GM12878 (cell line): ENCODE data around the gene BICC1. TPM values are rescaled to one million over a fixed set of nuclear protein-coding genes. Genes with fewer than 3 reads are reported as not detected.

Experiments used
- ATAC-seq: fragments of 200-7000 bp; cut with Tn5 transposase; 3 replicates; pipeline ENCODE4 v1.9.1; 2020; ENCODE audit warnings: mild to moderate bottlenecking, moderate library complexity
- BruUV-seq: library from RNA; stranded (reverse); fragments of 400-500 nt; replicated peaks from 2 replicates; lab custom pipeline; 2021; lab: Mats Ljungman, UMichigan
- CTCF ChIA-PET: fragments of 300-600 bp; sonication (Branson Sonifier 250); formaldehyde crosslinking; extraction: SDS; loops from one replicate; lab custom pipeline; 2021; ENCODE audit warnings: inconsistent platforms; lab: Yijun Ruan, JAX
- POLR2A ChIA-PET: fragments of 350-600 bp; formaldehyde crosslinking; extraction: SDS; loops from one replicate; lab custom pipeline; 2021; ENCODE audit warnings: inconsistent platforms; lab: Charles Lee
- RAD21 ChIA-PET: fragments of 300-600 bp; sonication (Branson Sonifier 250); formaldehyde crosslinking; loops from one replicate; lab custom pipeline; 2023; ENCODE audit warnings: antibody characterized with exemption; ENCODE audit not compliant: unreplicated experiment; lab: Charles Lee
- SMC1A ChIA-PET: fragments of 300-600 bp; sonication (Branson Sonifier 250); formaldehyde crosslinking; loops from one replicate; lab custom pipeline; 2023; ENCODE audit not compliant: unreplicated experiment, uncharacterized antibody; lab: Charles Lee
- DNase-seq: peaks from one replicate; pipeline ENCODE4 v3.0.0-alpha.2; 2011; ENCODE audit warnings: low read depth, low spot score
- FAIRE-seq: peaks from 3 replicates; lab custom pipeline; 2011; peaks lifted over from hg19 to GRCh38; lab: Jason Lieb, UNC
- H2AFZ ChIP-seq: 2 replicates; pipeline ENCODE4 v1.6.0; 2011; ENCODE audit warnings: low read depth, low read length, control low read depth; ENCODE audit not compliant: control insufficient read depth
- H3K27ac ChIP-seq: 2 replicates; pipeline ENCODE4 v1.5.1; 2011; ENCODE audit warnings: control low read depth; ENCODE audit not compliant: control insufficient read depth, insufficient read depth
- H3K27me3 ChIP-seq, 2 experiments: replicated peaks in 1 of 2; 2 replicates each; pipeline versions ENCODE4 v1.6.0 to v1.6.1; 2011; ENCODE audit warnings: low read length in 1 of 2; ENCODE audit not compliant: control insufficient read depth in 2 of 2, insufficient read depth in 2 of 2
- H3K36me3 ChIP-seq, 2 experiments: 2 replicates each; pipeline ENCODE4 v1.5.1; 2011; ENCODE audit warnings: low read length in 1 of 2; ENCODE audit not compliant: control insufficient read depth in 2 of 2, insufficient read depth in 2 of 2
- H3K4me1 ChIP-seq: 2 replicates; pipeline ENCODE4 v1.6.1; 2011; ENCODE audit warnings: mild to moderate bottlenecking, low read length, moderate library complexity, mixed read lengths; ENCODE audit not compliant: control insufficient read depth, insufficient read depth
- H3K4me2 ChIP-seq: 2 replicates; pipeline ENCODE4 v1.6.0; 2011; ENCODE audit warnings: control low read depth; ENCODE audit not compliant: control insufficient read depth, insufficient read depth
- H3K4me3 ChIP-seq: fragments of 200-600 bp; sonication (generic); 2 replicates; pipeline ENCODE4 v1.5.1; 2016
- H3K79me2 ChIP-seq: 2 replicates; pipeline ENCODE4 v1.6.0; 2011; ENCODE audit warnings: low read length; ENCODE audit not compliant: control insufficient read depth, insufficient read depth
- H3K9ac ChIP-seq: 2 replicates; pipeline ENCODE4 v1.8.0; 2011; ENCODE audit warnings: low read length, control low read depth, mixed read lengths; ENCODE audit not compliant: control insufficient read depth, insufficient read depth
- H3K9me3 ChIP-seq: replicated peaks from 3 replicates; pipeline ENCODE4 v1.5.1; 2011; ENCODE audit warnings: mild to moderate bottlenecking, low read length; ENCODE audit not compliant: control insufficient read depth, insufficient read depth
- H4K20me1 ChIP-seq: 2 replicates; pipeline ENCODE4 v1.6.0; 2011; ENCODE audit not compliant: control insufficient read depth, insufficient read depth
- BCL11A ChIP-seq: IDR thresholded peaks from 2 replicates; pipeline ENCODE4 v1.6.1; 2011; ENCODE audit warnings: low read depth, low read length
- BCLAF1 ChIP-seq: fragments of 450-650 bp; IDR thresholded peaks from 2 replicates; pipeline ENCODE4 v1.6.1; 2017; ENCODE audit warnings: antibody characterized with exemption, mild to moderate bottlenecking, moderate library complexity
- CEBPZ ChIP-seq: fragments of 150-350 bp; IDR thresholded peaks from 2 replicates; pipeline ENCODE4 v1.6.1; 2016; ENCODE audit warnings: low read depth, low read length
- CREB1 ChIP-seq: IDR thresholded peaks from 2 replicates; pipeline ENCODE4 v1.6.1; 2012; ENCODE audit warnings: low read depth, mild to moderate bottlenecking, inconsistent platforms
- HDAC2 ChIP-seq: fragments of 200-600 bp; sonication (generic); IDR thresholded peaks from 2 replicates; pipeline ENCODE4 v1.6.1; 2017
- KAT2A ChIP-seq: conservative IDR thresholded peaks from 2 replicates; pipeline ENCODE4 v1.6.1; 2011; ENCODE audit warnings: low read depth, low read length; ENCODE audit not compliant: control insufficient read depth
- MLLT1 ChIP-seq: fragments of 450-650 bp; IDR thresholded peaks from 2 replicates; pipeline ENCODE4 v1.6.1; 2016; ENCODE audit warnings: mild to moderate bottlenecking
- POLR2AphosphoS5 ChIP-seq: IDR thresholded peaks from 2 replicates; pipeline ENCODE4 v1.6.1; 2011; ENCODE audit warnings: mild to moderate bottlenecking, low read length, inconsistent platforms
- SMAD5 ChIP-seq: IDR thresholded peaks from 2 replicates; pipeline ENCODE4 v1.6.1; 2016; ENCODE audit warnings: antibody characterized with exemption, low read depth
- STAT3 ChIP-seq: IDR thresholded peaks from 2 replicates; pipeline ENCODE4 v1.6.1; 2011; ENCODE audit warnings: low read depth, low read length, improper control_type of control experiment
- SUZ12 ChIP-seq: fragments of 200-600 bp; sonication (generic); IDR thresholded peaks from one replicate; pipeline ENCODE4 v1.6.1; 2018; ENCODE audit warnings: antibody characterized with exemption, mild to moderate bottlenecking; ENCODE audit not compliant: unreplicated experiment
- WGBS: methylation state at CpG from one replicate; pipeline ENCODE4 v1.1.6; 2016; ENCODE audit warnings: low lambda C conversion rate; ENCODE audit not compliant: insufficient replicate concordance, insufficient coverage; ENCODE audit errors: missing lambda C conversion rate; 5-methylcytosine and 5-hydroxymethylcytosine counted together
- in situ Hi-C: fragments of 300-500 bp; cut with MboI; formaldehyde crosslinking; loops from 9 replicates; pipeline ENCODE4 v1.14.3; 2018; ENCODE audit warnings: mixed read lengths
- intact Hi-C: fragments of 100-400 bp; cut with micrococcal nuclease; formaldehyde crosslinking; loops from one replicate; pipeline ENCODE4 v1.14.2; 2022; ENCODE audit not compliant: unreplicated experiment
- polyA plus RNA-seq, 11 experiments: library from polyadenylated mRNA; depleted of rRNA in 4 of 11; unstranded in 6 of 11; stranded (reverse) in 5 of 11; fragments of >200 nt; fragmentation: Nextera tagmentation in 4 of 11; fragmentation: Illumina TruSeq in 1 of 11; extraction: Ambion mirVana in 4 of 11; extraction: Trizol in 1 of 11; gene quantifications; 1 replicate in 1 of 11; 2 replicates in 10 of 11; pipeline versions ENCODE4 v1.2.1 to v1.2.3, GENCODE V29; 2011 to 2016; ENCODE audit warnings: inconsistent platforms in 2 of 11, missing spikeins in 2 of 11, low read depth in 1 of 11
- total RNA-seq, 4 experiments: library from RNA; depleted of rRNA in 3 of 4; stranded (reverse); fragments of >200 nt in 3 of 4; fragmentation: Illumina TruSeq in 1 of 4; extraction: Trizol in 1 of 4; gene quantifications; 2 replicates each; pipeline versions ENCODE4 v1.2.1 to v1.2.3, GENCODE V29; 2013 to 2021

BICC1 gene
- total and polyA plus RNA-seq, 10 of the 15 experiments (the other 5 are each of a cell fraction or from before 2014, with no cell fraction given), result 0.01 to 0.10 (median 0.04) TPM; not detected in 5

GRCh38 chr10:58647376-58648112 is 134.9 kb downstream of the BICC1 start:
- in situ Hi-C loops, result no loop called here
- Histone ChIP-seq H2AFZ (no peak overlapping the region), H3K36me3 (no peaks in the 10 kb centered on the region), H3K4me2 (no peak overlapping the region), H3K79me2 (no peaks in the 10 kb centered on the region), H3K27me3 (no peaks in the 10 kb centered on the region; a peak in 1 of 4 replicates), H3K4me1 (no peaks in the 10 kb centered on the region), H3K4me3 (no peak overlapping the region), H3K9me3 (no peaks in the 10 kb centered on the region), H3K27ac (no peak overlapping the region), H3K9ac (no peak overlapping the region), H4K20me1 (no peaks in the 10 kb centered on the region)
- ATAC-seq (no peak), FAIRE-seq (no peak), DNase-seq (no peak)
- intact Hi-C loops, result no loop called here
- BruUV-seq, result no TSS peak
- ChIA-PET CTCF (no interaction called here), POLR2A (no interaction called here), RAD21 (no interaction called here), SMC1A (no interaction called here)
- 10% methylated on average over 4 of the region's 4 CpGs for WGBS
- TF ChIP-seq POLR2AphosphoS5 (no peak), MLLT1 (no peak), HDAC2 (no peak), SUZ12 (no peak), KAT2A (no peak), BCL11A (no peak), CREB1 (no peak), STAT3 (no peak), SMAD5 (no peak), CEBPZ (no peak), BCLAF1 (no peak)
